ENCODE data around the gene MYLK4. TPM values are rescaled to one million over a fixed set of nuclear protein-coding genes. Genes with fewer than 3 reads are reported as not detected.
A peak's percentile ranks its signal among the peaks of the same experiment; 100 is the strongest.

Gene MYLK4
- total and polyA plus RNA-seq, 2 of the 13 experiments (the other 11 are each of a cell fraction or from before 2014, with no cell fraction given): 0.26 to 0.29 TPM

DNA sequence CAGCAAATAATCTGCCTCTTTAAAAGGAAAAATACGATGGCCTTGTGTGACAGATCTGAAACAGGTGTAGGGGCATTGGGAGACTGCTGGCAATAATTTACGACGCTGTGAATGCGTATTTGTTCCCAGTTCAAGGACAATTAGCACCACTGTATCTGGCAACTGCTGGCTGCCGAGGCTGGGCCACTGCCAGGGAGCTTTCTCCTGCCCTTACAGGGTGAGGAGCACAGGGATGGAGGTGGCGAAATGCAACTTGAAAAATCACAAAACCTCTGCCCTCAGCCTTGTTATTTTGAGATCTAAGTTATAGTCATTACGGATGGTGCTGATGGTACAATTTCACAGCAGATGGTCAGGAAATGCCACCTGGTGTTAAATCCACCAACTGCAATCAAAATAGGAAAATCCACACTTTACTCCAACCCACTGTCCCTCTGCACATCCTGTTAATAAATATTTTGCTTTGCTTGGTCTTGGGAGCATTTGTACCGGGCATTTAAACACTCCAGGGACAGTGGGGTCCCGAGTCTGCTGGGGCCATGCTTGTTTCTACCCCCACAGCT is 6.4 kb downstream of the MYLK4 start (continued):
- 0 out of 2 replicates have a peak, but pooled peaks have one; percentile 8 for TF ChIP-seq FOXA3 (CRISPR knock-in tag; IDR thresholded peaks at IDR 0.05)
- no peak for TF ChIP-seq ZNF431 (CRISPR knock-in tag; IDR thresholded peaks at IDR 0.05; ENCODE audit: borderline replicate concordance, low read depth)
- TF ChIP-seq ZNF660 (CRISPR knock-in tag; IDR thresholded peaks at IDR 0.05; ENCODE audit: borderline replicate concordance, low read depth): no peak
- no peak for TF ChIP-seq EHMT2 (IDR thresholded peaks at IDR 0.05; ENCODE audit: borderline replicate concordance, low read depth, low read length)
- TF ChIP-seq ZNF564 (CRISPR knock-in tag; IDR thresholded peaks at IDR 0.05): no peak
- TF ChIP-seq, protein P1, sequence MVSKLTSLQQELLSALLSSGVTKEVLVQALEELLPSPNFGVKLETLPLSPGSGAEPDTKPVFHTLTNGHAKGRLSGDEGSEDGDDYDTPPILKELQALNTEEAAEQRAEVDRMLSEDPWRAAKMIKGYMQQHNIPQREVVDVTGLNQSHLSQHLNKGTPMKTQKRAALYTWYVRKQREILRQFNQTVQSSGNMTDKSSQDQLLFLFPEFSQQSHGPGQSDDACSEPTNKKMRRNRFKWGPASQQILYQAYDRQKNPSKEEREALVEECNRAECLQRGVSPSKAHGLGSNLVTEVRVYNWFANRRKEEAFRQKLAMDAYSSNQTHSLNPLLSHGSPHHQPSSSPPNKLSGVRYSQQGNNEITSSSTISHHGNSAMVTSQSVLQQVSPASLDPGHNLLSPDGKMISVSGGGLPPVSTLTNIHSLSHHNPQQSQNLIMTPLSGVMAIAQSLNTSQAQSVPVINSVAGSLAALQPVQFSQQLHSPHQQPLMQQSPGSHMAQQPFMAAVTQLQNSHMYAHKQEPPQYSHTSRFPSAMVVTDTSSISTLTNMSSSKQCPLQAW (CRISPR knock-in tag; IDR thresholded peaks at IDR 0.05): peak; percentile 43; the same call in 1 of the 2 replicates
- no peak for TF ChIP-seq SETDB1 (CRISPR knock-in tag; IDR thresholded peaks at IDR 0.05; ENCODE audit: borderline replicate concordance)
- no peak for TF ChIP-seq ZNF883 (CRISPR knock-in tag; IDR thresholded peaks at IDR 0.05; ENCODE audit: not compliant biosample characterization)
- no peak for TF ChIP-seq NFIC (IDR thresholded peaks at IDR 0.05; ENCODE audit: low read length)
- TF ChIP-seq ZNF557 (CRISPR knock-in tag; IDR thresholded peaks at IDR 0.05): no peak
- TF ChIP-seq TBX3 (IDR thresholded peaks at IDR 0.05; ENCODE audit: borderline replicate concordance): peak; percentile 45; the same call in 1 of the 2 replicates
- TF ChIP-seq ZNF549 (CRISPR knock-in tag; IDR thresholded peaks at IDR 0.05): no peak
- TF ChIP-seq, protein P2, sequence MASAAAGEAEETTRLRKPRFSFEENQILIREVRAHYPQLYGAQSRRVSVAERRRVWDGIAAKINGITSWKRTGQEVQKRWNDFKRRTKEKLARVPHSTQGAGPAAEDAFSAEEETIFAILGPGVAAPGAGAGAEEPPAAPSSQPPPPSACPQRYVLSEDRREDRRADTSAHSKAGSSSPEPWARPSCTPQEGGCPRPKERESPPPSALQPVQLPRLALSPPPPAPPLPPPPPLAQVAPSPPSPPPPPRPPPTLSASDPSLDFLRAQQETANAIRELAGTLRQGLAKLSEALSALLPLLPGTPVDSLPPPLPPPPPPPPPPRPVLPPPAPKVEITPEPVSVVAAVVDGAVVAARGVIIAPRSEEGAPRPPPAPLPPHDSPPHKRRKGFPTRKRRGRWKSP (CRISPR knock-in tag; IDR thresholded peaks at IDR 0.05): no peak
- TF ChIP-seq SOX13 (IDR thresholded peaks at IDR 0.05): no peak
- peak in 1 of 2 experiments; percentile 34; a peak in 1 of 4 replicates for TF ChIP-seq SOX13 (CRISPR knock-in tag; conservative IDR thresholded peaks at IDR 0.05 in 1 of 2, IDR thresholded peaks at IDR 0.05 in 1 of 2)
- TF ChIP-seq, protein P3, sequence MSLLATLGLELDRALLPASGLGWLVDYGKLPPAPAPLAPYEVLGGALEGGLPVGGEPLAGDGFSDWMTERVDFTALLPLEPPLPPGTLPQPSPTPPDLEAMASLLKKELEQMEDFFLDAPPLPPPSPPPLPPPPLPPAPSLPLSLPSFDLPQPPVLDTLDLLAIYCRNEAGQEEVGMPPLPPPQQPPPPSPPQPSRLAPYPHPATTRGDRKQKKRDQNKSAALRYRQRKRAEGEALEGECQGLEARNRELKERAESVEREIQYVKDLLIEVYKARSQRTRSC (CRISPR knock-in tag; IDR thresholded peaks at IDR 0.05; ENCODE audit: low read depth): no peak
- TF ChIP-seq ZNF460 (CRISPR knock-in tag; IDR thresholded peaks at IDR 0.05; ENCODE audit: borderline replicate concordance): no peak
- TF ChIP-seq ZNF12 (CRISPR knock-in tag; IDR thresholded peaks at IDR 0.05): peak; percentile 42; the same call in 1 of the 2 replicates
- no peak for TF ChIP-seq TCF12 (IDR thresholded peaks at IDR 0.05)
- no peak for TF ChIP-seq TCF12 (CRISPR knock-in tag; IDR thresholded peaks at IDR 0.05)
- no peak for TF ChIP-seq CBX5 (CRISPR knock-in tag; IDR thresholded peaks at IDR 0.05; ENCODE audit: borderline replicate concordance)
- TF ChIP-seq ZNF746 (CRISPR knock-in tag; IDR thresholded peaks at IDR 0.05): no peak
- no peak for TF ChIP-seq NFKB2 (CRISPR knock-in tag; IDR thresholded peaks at IDR 0.05; ENCODE audit: borderline replicate concordance)
- TF ChIP-seq RNF2 (conservative IDR thresholded peaks at IDR 0.05; ENCODE audit: low read depth): no peak
- TF ChIP-seq PLRG1 (conservative IDR thresholded peaks at IDR 0.05): no peak

Data from HepG2 (cell line).